CD4-positive, alpha-beta T cell treated with Interleukin-15 for 1 hour (primary cell): Measurements from ENCODE around the gene B3GALNT2.
A peak's percentile ranks its signal among the peaks of the same experiment; 100 is the strongest.

Experiments used
- DNase-seq: peaks from one replicate; pipeline ENCODE4 v3.0.0-alpha.2; 2020

Gene B3GALNT2

DNA sequence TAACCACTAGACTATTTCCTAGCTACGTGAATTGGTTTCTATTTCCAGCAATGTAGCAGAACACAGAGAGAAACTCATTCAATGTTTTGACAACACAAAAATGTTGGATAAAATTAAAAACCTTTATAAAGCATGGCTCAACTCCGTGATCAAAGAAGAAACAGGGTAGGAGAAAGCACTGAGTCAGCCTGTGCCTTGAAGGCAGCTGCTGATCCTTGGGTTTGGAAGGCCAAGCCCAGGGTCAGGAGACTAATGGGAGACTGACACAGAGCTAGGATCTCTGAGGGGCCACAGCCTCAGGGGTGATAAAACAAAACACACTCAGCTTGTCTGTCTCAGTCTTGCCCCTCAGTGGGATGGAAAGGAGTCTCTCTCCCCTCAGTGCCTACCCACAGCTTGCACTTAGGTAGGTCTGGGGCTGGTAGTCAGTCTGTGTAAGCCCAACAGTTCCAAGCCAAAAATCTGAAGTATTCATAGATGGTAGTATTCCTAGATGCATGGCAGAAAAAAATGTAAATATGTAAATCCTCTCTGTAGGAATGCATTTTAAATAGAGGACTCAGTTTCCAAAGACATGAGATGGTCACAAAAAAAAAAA is 53.3 kb downstream of the B3GALNT2 start:
- no peak for DNase-seq

DNA sequence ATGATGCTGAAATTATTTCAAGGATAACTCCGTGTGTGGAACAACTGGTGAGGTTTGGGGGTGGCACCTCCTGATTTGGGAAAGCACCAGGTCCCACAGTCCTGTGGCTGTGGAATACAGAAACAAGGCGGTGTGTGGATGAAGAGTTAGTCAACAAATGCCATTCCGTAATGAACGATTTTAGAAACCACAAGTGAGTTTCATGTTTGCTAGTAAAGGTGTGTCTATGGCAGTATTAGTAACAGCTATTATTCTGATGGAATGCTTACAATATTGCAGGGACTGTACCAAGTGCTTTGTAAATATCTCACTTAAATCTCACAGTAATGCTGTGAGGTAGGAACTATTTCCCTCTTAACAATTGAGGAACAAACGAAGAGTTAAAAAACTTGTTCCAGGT is 53.8 kb downstream of the B3GALNT2 start:
- DNase-seq, result no peak

DNA sequence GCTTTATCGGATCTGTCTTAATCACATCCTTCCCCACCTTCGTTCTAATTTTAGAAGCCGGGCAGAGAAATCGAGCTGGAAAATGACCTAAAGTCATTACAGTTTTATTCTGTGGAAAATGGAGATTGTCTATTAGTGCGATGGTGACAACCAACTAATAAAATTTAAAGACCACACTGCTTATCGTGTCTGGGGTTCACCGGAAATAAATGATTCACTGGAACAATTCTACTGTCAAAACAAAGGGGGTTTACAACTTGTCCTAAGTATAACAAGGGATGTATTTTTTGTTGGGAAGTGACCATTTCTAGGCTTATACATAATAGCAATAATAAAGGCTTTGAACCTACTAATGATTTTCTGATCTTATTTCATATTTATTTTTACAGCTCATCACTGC is 55.6 kb downstream of the B3GALNT2 start:
- no peak for DNase-seq

DNA sequence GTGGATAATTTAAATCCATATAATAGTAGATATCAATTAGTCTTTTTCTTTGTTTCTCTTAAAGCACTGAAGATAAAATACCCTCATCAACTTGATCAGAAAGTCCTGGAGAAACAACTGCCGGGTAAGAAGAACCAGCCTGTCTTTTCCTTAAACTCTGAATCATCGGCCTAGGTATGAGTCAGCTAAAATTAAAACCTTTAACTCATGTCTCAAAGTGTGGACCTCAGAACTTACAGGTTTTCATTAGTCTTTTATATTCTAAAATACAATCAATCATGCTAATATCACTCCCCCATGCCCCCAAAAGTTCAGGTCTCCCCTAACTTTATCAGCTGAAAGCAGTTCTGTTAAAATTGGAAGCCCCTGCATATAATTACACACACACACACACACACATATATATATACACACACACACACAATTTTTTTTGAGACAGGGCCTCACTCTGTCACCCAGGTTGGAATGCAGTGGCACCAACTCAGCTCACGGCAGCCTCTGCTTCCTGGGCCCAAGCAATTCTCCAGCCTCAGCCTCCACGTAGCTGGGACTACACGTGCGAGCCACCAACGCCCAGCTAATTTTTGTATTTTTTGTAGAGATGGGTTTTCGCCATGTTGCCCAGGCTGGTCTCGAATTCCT is 61.3 kb downstream of the B3GALNT2 start:
- DNase-seq, result no peak

DNA sequence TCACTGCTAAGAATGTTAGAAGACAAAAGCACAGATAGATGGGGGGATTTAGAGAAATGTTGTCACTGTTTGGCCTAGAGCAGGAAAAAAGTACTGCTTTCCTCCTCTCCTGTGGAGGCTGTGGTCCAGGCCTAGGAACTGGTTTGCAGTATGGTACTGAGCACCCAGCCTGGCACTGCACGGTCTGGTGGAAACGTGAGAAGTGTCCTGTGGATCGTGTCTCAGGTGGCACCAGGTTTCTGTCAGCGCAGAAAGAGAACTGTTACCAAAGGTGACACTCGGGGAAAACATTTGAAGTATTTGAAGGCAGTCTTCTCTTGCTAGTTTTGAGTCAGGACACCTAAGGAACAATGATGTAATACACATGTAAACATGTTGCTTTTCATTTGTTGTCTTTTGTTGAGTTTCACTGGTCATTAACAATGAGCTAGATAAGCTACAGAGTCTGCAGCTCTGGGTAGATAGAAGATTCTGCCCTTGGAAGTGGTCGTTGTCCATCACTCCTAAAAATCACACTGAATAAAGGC is 63.0 kb downstream of the B3GALNT2 start:
- DNase-seq, result no peak

DNA sequence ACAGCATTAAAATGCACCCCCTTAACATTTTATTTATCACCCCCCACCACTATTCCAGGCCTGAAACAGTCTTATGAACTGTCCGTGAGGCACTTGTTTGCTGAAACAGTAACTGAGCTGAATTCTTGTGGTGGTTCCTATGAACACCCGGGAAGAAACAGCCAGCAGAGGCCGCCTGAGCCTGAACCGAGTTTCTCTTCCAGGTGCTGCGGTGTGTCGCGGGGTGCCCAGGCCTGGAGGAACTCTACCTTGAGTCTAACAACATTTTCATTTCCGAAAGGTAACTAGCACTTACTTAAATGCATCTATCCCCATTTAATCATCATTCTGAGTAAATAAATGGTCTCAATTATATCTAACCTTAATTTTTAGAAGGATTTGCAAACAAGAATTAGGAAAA is 70.3 kb downstream of the B3GALNT2 start:
- no peak for DNase-seq

DNA sequence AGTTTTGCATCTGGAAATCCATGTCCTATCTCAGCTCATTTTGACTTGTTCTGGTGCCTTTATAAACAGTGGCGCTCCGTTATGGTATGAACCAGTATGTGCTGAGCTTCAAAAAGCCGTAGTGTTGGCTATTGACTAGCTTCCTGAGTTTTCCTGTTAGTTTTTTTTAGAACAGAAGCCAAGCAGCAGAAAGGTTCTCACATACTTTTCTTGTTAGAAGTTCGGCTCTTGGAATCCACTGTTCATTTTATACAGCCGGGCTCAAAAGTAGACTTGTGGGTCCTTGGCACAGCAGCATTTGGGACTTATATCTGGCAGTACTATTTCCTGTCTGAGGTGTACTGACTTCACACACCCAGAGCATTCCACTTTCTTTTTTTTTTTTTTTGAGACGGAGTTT is 73.3 kb downstream of the B3GALNT2 start:
- no peak for DNase-seq

DNA sequence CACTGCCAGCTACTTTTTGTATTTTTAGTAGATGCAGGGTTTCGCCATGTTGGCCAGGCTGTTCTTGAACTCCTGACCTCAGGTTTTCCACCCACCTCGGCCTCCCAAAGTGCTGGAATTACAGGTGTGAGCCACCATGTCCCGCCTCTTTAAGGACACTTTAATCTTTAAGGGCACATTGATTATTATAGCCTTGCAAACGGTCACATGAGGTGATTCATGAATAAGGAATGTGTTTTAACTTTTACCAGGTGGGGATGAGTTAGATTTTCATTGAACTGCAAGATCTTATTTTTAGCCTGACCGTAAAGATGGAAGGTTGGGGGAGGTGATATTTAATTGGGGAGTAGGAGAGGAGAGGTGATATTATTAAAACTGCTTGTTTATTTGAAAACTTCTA is 75.1 kb downstream of the B3GALNT2 start:
- DNase-seq, result no peak

DNA sequence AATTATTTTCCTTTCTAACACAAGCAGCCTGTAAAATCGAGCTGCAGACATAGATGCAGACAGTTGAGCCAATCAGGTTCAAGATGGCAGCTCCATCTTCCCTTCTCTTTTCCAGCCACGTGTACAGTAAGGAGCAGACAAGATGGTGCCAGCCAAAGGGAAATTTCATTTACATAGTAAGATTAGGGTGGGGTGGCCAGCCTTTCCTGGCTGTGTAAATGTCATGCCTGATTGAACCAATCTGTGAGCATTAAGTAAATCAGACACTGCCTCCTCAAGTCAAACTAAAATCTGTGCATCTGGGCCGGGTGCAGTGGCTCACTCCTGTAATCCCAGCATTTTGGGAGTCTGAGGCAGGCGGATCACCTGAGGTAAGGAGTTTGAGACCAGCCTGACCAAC is 76.8 kb downstream of the B3GALNT2 start:
- DNase-seq, result no peak

DNA sequence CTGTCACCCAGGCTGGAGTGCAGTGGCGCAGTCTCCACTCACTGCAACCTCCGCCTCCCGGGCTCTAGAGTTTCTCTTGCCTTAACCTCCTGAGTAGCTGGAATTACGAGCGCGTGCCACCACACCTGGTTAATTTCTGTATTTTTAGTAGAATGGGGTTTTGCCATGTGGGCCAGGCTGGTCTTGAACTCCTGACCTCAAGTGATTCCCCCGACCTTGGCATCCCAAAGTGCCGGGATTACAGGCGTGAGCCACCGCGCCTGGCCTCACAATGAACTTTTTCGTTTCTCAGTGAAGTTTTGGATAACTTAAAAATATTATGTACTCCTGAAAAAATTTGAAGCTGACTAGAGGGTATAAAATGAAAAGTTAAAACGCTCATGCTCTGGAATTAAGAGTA is 77.6 kb downstream of the B3GALNT2 start:
- DNase-seq, result no peak

DNA sequence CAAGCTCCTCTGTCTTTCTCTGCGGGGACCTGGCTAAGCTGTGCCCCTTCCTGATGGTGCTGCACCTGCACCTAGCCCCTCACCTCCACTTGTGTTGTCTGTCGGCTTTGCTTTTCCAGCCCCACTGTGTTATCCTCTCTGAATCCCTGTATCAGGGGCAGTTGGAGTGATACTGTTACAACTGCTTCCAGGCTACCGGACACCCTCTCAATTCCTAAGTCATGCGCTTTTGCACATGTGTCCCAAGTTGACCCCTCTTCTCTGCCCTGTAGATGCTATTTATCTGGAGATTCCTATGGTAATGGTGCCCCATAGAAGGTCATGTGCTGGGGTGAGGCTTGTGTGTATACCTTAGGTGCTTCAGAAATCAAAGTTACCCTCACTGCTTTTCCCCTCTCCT is 78.1 kb downstream of the B3GALNT2 start:
- DNase-seq, result no peak

DNA sequence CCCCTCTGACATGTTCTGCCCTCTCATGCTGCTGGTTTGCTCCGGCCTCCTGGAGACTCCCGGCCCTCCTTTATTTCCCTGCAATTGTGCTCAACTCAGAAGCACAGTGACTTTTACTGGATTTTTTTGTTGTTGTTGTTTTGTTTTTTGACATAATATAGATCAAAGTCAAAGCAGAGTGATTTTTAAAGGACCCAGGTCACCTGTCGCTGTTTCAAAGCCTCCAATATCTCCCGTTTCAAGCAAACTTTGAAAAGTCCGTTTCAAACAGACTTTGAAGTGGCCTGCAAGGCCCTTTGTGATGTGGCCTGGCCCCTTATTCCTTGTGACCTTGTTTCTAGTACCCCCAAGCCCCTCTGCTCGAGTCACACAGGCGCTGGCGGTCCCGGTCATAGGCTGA is 78.9 kb downstream of the B3GALNT2 start:
- DNase-seq, result no peak

DNA sequence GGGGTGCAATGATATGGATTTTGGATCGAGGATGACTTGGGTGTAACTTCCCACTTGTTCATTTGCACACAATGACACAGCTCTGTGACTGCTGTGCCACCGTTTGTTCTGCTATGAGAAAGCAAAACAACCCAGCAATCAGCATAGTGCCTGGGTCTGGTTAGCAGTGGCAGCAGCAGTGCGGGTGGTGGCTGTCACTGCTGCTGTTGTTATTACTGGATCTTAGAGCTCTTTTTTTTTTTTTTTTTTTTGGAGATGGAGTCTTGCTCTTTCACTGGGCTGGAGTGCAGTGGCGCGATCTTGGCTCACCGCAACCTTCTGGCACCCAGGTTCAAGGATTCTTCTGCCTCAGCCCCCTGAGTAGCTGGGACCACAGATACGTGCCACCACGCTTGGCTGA is 80.2 kb downstream of the B3GALNT2 start:
- no peak for DNase-seq

DNA sequence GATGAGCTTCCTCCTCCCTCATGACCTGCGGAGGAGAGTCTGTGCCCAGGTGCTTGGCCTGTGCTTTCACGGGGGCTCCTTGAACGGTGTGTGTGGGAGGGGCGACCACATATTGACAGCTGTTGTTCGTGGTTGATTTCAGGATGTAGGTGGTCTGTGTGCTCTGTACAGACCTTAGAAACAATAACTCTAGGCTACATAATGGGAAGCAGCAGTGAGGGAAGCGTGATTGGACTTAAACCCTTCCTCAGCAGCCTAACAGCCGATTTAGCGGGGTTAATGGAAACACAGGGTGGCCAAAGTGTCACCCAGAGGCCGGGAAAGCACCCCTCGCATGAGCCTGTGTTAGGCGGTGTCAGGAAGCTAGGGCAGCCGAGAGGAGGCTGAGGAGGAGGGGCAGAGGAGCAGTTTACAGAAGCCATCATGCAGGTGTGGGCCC is 81.0 kb downstream of the B3GALNT2 start:
- DNase-seq, result peak; percentile 23

DNA sequence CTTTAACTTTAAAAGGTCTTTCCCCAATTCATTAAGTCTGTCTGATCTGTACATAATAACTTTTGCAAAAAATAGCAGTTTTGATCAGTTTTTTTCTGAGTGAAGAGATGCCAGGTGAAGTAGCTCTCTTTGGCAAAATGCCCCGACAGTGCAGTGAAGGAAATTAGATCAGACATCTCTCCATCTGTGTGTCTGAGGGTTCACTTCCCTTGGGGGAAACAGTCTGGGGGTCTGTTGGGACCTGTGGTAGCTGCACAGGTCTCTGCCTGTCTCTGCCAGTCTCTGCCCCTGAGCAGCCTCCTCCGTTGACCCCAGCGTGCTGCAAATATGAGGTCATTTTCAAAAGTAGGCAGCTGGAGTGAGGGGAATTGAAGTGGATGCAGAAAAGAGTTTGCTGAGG is 82.5 kb downstream of the B3GALNT2 start:
- no peak for DNase-seq

DNA sequence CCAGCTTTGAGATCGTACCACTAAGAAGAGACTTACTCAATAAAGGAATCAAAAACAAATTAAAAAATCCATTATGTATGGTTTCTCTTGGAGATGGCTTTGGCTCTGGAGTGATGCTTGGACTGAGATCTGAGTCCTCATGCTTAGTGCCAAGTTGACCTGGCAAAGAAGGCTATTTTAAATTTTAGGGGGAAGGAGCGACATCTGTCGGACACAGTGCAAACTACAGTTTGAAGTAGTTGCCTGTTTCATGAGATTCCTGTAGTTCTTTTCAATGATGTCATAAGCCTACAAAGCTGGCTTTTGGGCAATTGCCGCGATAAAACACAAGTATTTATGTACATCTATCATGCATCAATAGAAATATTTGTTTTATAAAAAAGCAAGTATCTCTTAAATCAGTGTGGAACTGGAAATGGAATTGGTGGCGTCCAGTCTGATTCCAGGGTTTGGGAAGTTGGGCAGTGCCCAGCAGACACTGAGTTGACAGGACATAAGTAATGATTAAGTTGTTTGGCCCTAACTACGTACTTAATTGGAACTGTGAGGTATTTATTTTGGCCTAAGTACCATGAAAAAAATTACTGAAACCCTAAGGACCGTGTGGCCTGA is 87.1 kb downstream of the B3GALNT2 start:
- peak; percentile 40 for DNase-seq

DNA sequence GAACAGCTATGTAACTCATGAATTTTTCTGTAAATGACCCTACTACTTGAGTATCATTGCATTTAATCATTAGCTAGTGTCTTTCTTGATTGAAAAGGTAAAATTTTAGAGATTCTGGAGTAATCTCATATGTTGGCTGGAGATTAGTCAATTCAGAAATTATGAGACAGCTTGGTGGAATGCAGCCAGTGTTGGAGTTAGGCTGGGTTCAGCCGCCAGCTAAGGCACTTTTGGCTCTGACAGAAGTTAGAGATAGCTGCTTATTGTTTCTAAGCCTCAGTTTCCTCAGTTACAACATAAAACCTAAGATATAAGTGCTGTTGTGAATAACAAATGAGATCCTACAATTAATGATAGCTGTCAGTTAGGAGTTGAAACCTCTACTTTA is 87.6 kb downstream of the B3GALNT2 start:
- no peak for DNase-seq

DNA sequence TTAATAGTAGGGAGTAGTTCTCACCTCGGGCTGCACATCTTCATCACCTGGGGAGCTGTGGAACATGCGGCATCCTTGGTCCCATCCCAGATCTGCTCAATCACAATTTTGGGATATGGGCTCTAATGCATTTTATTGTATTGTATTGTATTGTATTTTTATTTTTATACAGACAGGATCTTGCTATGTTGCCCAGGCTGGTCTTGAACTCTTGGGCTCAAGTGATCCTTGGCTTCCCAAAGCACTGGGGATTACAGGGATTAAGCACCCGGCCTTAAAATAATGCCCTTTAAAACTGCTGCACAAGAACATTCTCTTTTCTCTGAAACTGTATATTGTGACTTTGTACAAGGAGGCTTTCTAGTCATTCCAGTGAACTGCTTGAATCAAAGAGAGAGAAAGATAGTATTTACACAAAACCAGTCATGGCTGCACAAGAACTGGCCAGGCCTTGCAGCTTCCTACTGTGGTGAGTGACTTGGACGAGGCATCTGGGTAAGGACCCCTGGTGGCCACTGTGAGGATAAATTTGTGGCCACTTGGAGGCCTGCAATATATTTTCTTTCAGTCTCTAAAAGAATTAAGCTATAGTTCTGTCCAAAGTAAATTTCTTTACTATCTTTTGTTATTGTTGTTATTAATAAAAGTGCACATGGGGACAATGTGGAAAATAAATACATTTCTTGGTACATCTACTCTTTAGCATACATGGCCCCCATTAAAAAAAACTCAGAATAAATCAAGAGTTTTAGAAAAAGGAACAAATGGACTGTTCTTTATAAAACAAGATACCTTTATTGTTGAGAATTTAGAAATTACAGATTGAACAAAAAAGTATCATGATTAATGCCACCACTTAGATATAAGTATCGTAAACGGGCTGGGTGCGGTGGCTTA is 89.0 kb downstream of the B3GALNT2 start:
- DNase-seq, result peak; percentile 62

DNA sequence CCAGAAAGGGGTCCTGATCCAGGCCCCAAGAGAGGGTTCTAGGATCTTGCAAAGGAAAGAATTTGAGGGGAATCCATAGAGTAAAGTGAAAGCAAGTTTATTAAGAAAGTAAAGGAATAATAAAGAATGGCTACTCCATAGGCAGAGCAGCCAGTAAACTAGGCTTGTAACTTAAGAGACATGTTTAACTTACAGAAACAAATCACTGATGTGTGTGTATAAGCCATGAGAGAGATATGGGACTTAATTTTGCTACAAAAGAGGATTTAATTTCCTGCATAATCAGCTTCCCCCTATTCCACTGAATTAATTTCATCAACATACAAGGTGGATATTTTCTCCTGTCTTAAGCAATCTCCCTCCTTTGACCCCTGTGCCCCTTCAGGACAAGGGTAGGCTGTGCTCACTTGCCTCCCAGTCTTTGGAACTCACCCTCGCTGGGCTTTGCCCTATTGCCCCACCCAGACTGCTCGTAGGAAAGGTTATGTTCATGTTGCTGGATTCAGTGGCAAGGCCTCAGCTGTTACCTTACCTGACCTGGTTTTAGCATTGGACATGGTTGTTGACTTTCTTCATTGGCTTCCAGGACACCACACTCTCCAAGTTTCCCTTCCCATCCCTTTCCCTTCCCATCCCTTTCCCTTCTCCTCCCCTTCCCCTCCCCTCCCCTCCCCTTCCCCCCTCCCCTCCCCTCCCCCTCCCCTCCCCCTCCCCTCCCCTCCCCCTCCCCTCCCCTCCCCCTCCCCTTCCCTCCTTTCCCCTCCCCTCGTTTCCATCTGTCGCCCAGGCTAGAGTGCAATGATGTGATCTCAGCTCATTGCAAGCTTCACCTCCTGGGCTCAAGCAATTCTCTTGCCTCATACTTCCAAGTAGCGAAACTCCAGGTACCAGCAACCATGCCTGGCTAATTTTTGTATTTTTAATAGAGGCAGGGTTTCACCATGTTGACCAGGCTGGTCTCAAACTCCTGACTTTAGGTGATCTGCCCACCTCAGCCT is 92.5 kb downstream of the B3GALNT2 start:
- DNase-seq, result no peak

DNA sequence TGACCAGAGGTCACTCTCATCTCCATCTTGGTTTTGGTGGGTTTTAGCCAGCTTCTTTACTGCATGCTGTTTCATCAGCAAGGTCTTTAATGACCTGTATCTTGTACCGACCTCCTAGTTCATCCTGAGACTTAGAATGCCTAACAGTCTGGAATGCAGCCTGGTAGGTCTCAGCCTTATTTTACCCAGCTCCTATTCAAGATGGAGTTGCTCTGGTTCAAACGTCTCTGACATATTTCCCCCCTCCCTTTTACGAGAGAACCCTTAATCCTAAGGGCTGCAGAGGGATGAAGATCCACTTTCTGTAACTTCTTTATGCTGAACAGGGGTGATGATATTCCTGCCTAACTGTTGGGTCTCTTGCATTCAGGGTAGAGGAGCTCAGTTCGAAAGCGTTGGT is 93.8 kb downstream of the B3GALNT2 start:
- no peak for DNase-seq

DNA sequence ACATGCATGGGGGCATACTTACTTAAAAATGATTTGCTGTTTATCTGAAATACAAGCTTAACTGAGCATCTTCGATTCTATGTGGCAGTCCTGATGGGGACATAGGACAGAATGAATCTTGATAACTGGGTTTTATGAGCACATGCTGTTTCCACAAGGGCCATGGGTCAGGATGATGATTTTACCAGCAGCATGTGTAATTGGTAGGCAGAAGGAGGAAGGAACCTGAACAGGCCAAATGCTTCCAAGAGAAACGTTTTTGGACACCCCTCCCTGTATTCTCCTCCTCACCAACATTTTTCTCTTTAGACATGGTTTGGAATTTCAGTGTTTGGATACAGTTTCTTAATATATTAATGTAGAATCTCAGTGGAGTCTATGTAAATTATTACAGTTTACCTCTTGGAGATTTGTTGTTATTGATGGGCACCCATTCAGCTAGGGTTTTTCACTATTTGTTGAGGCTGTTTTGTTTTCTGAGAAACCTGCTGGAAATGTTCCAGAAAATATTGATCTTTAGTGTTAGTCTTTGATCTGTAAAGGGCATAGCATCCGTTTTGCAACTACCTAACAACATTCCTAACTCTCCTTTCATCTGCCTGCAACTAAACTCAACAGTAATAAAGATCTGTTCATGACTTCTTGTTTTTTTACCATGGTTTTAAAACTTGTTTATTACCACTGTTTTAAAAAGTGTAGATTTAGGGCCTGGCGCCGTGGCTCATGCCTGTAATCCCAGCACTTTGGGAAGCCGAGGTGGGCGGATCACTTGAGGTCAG is 95.0 kb downstream of the B3GALNT2 start:
- DNase-seq, result no peak
